ENCODE results near the gene SH2D3A.

DNA sequence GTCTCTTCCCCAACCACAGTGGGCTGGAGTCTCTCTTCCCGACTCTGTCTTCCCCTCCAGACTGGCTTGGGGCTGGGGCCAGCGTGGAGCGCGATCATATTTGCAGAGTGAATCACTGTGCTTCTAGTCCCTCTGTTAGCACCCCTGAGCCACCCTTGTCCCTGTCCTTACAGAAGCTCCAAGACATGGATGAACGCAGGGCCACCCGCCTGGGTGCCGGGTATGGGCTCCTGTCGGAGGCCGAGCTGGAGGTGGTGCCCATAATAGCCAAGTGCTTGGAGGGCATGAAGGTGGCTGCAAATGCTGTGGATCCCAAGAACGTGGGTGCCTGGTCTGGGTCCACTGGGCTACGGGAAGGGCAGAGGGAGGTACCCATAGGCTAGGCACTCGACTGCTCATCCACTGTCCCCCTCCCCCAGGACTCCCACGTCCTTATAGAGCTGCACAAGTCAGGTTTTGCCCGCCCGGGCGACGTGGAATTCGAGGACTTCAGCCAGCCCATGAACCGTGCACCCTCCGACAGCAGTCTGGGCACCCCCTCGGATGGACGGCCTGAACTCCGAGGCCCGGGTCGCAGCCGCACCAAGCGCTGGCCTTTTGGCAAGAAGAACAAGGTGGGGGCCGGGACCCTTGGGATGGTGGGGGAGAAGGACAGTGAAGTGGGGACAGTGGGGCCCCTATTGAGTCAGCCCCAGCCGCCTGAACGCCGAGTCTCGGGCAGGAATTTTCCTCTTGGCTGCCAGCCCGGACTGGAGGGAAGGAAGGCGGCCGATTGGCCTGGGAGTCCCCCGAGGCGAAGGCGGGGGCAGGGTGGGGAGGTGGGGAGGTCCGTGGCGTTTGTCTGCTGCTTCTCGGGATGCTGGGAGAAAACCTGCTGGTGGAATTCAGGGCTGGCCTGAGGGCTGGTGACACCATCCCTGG is 22.6 kb downstream of the SH2D3A start:
- no peak for TF ChIP-seq CTCF (IDR thresholded peaks at IDR 0.05; ENCODE audit: low read depth, low read length)
- TF ChIP-seq MYC (IDR thresholded peaks at IDR 0.05; ENCODE audit: low read depth, low read length): no peak
- TF ChIP-seq POLR2A (IDR thresholded peaks at IDR 0.05; ENCODE audit: extremely low read depth, insufficient read length): no peak
